SIG-M5 treated with dmso at 0.1 percent for 504 hours (cell line): Measurements from ENCODE around the gene EMC10.
"Not testable (repeated sequence)": the region's sequence is repeated elsewhere in the genome, so short reads cannot be mapped to it uniquely, and the experiment has no call there.

Experiments used
- DNase-seq: peaks from one replicate; lab custom pipeline; 2025; ENCODE audit not compliant: unreplicated experiment; lab: John Stamatoyannopoulos, UW

Gene EMC10

GRCh38 chr19:50450369-50451222, 25.7 kb upstream of the EMC10 start:
- no peak for DNase-seq

DNA sequence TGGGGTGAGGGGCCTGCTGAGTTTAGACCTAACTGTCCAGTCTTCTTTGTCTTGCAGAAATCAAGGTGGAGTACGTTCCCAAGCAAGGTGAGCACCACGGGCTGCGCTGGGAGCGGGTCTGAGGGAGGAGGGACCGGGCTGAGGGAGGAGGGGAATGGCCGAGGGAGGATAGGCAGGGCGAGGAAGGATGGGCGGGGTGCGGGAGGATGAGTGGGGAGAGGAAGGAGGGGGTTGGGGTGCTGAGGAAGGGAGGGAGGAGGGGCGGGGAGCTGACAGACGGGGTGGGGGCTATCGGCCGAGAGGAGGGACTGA, 25.1 kb upstream of the EMC10 start:
- no peak for DNase-seq

- no peak for DNase-seq
These were observed 23.1 kb upstream of the EMC10 start for GRCh38 chr19:50453243-50453642.

DNA sequence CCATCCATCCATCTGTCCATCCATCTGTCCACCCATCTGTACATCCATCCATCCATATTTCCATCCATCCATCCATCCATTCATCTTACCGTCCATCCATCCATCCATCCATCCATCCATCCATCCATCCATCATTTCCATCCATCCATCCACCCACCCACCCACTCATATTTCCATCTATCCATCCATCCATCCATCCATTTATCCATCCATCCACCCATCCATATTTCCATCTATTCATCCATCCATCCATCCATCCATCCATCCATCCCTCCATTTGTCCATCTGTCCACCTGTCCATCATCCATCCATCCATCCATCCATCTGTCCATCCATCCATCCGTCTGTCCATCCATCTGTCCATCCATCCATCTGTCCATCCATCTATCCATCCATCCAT, 20.3 kb upstream of the EMC10 start:
- no peak for DNase-seq

DNA sequence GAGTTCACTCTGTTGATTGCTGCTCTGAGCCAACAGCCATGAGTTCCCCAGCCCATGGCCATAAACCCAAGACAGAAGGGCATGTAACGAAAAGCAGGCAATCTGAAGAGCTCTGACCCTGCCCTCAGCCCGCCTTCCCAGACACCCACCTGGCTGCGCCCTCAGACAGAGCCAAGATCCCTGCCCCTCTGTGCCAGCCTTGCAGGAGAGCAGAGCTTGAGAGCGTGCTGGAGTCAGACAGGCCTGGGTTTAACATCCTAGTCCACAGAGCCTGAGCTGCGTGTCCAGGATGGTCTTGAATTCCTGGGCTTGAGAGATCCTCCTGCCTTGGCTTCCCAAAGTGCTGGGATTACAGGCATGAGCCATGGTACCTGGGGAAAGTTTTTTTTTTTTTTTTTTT, 19.0 kb upstream of the EMC10 start:
- DNase-seq = no peak

DNA sequence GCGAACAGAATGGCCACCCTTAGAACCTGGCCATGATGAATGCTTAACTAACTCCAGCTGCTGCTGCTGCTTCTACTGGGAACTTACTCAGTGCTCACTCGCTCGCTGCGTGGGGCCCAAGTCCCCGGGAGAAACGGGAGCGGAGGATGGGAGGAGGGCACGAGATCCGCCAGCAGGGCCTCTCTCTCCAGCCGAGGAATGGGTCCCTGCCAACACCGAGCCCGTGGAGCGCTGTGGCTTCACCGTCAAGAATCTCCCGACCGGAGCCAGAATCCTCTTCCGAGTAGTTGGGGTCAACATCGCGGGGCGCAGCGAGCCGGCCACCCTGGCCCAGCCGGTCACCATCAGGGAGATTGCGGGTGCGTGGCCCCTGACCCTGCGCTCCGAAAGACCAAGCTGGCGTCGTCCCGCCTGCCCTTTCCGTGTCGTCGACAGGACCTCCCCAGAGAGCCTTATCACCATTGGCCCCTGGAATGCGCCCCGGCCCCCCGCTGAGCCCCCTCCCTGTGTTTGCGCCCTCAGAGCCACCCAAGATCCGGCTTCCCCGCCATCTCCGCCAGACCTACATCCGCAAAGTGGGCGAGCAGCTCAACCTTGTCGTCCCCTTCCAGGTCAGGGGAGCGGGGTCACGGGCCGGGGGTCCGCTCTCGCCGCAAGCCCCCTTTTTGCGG, 17.8 kb upstream of the EMC10 start:
- DNase-seq = no peak

DNA sequence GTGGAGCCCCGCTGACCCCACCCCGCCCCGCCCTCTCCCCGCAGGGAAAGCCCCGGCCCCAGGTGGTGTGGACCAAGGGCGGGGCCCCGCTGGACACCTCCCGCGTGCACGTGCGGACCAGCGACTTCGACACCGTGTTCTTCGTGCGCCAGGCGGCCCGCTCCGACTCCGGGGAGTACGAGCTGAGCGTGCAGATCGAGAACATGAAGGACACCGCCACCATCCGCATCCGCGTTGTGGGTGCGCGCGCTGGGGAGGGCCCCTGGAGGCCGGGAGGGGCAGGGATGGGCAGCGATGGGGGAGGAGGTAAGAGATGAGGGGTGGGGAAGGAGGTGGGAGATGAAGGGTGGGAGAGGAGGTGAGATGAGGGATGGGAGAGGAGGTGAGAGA, 17.2 kb upstream of the EMC10 start:
- DNase-seq = no peak

DNA sequence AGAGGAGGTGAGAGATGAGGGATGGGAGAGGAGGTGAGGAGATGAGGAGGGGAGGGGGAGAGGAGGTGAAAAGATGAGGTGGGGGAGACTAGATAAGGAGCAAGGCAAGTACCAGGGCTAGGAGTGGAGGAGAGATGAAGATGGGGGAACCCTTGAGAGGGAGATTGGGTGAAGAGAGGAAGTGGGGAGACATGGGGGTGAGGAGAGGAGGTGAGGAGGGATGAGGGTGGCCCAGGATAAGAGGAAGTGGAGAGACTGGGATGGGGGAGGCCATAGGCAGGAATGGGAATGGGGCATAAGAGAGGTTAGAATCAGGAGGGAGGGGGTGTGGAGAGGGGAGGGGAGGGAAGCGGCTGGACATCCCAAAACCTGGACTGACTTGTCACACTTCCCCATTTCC, 16.7 kb upstream of the EMC10 start:
- DNase-seq = no peak

GRCh38 chr19:50460161-50460765, 16.0 kb upstream of the EMC10 start:
- DNase-seq = peak; percentile 13

- peak; percentile 58 for DNase-seq
These were observed 15.0 kb upstream of the EMC10 start for GRCh38 chr19:50461066-50461875.

GRCh38 chr19:50462970-50463369, 13.3 kb upstream of the EMC10 start:
- no peak for DNase-seq

DNA sequence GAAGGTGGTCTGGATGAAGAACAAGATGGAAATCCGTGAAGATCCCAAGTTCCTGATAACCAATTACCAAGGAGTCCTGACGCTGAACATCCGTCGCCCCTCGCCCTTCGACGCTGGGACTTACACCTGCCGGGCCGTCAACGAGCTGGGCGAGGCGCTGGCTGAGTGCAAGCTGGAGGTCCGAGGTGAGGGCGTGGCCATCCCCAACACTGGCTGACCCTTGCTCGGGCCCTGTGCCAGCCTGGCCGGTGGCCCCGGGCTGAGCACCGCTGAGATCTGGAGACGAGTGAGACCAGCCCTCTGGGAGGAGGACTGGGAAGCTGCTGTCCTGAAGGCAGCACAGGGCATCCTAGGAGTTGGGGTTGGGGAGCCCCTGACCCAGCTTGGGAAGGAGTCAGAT, 12.0 kb upstream of the EMC10 start:
- no peak for DNase-seq

DNA sequence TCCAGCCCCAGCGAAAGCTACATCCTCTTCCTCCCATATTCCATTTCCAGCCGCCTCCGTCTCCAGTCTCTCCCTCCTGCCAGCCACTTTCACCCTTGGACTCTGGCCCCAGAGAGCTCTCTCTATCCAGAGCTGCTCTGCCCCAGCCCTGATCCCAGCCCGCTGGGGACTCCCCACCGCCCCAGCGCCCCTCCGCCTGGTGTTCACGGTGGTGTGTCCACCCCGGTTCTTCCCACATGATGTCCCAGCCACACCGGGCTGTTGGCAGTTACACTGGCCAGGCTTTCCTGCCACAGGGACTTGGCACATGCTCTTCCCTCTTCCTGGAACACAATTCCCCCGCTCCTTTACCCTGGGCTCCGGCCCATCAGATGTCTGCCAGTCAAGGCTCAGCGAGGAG, 11.3 kb upstream of the EMC10 start:
- DNase-seq = no peak

GRCh38 chr19:50465986-50466705, 10.2 kb upstream of the EMC10 start:
- no peak for DNase-seq

- no peak for DNase-seq
These were observed 9.6 kb upstream of the EMC10 start for GRCh38 chr19:50466706-50467039.

- DNase-seq = no peak
These were observed 8.7 kb upstream of the EMC10 start for GRCh38 chr19:50467566-50467965.

- no peak for DNase-seq
These were observed 7.5 kb upstream of the EMC10 start for GRCh38 chr19:50468818-50469217.

GRCh38 chr19:50473336-50473735, 3.0 kb upstream of the EMC10 start:
- not testable (repeated sequence) for DNase-seq

DNA sequence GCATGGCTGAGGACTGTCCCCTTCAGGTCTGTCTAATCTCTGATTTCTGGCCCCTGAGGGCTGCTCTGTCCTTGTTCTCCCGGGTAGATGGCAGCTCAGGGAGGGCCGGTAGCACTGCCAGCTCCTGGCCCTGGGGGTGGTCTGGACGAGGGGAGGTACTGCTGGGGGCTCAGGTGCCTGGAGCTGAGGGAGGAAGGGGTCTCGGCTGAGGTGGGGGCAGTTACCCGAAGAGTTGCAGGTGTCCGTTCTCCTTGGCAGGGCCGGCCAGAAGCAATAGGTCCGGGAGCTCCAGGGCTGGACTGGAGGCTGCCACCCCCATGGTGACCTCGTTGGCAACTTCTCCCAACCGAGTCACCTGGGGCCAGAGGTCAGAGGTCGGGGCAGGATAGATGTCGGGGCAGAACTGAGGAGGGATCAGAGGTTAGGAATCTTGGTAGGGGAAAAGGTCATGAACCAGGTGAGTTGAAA, 1.2 kb upstream of the EMC10 start:
- DNase-seq = no peak

- no peak for DNase-seq
These were observed 527 bp upstream of the EMC10 start for GRCh38 chr19:50475736-50476223.

DNA sequence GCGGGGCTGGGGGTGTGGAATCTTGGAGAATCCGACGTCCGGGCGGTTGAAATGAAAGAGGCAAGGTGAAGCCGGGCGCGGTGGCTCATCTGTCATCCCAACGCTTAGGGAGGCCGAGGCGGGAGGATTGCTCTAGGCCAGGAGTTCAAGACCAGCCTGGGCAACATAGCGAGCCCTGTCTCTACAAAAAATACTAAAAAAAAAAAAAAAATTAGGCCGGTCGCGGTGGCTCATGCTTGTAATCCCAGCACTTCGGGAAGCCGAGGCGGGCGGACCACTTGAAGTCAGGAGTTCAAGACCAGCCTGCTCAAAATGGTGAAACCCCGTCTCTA, 566 bp downstream of the EMC10 start:
- DNase-seq = no peak
